ENCODE measurements around the gene AVPI1.
"Not testable (repeated sequence)": the region's sequence is repeated elsewhere in the genome, so short reads cannot be mapped to it uniquely, and the experiment has no call there.

The AVPI1 gene

GRCh38 chr10:97687785-97688781 lies 1.0 kb upstream of the AVPI1 start:
- no peaks in the 10 kb centered on the region for H3K36me3 ChIP-seq (ENCODE audit: control insufficient read depth, insufficient read depth, low read length)
- no peak for TF ChIP-seq CTCF (IDR thresholded peaks at IDR 0.05; ENCODE audit: insufficient read depth, low read length, poor library complexity, severe bottlenecking)
- H3K27me3 ChIP-seq (replicated peaks; ENCODE audit: control insufficient read depth, insufficient read depth, low read length): no peaks in the 10 kb centered on the region
- no peak for DNase-seq (ENCODE audit: extremely low read depth, insufficient read length)
- H3K4me3 ChIP-seq (replicated peaks; ENCODE audit: low read depth, low read length): no peak overlapping the region; the same call in 1 of the 2 replicates

- H3K27me3 ChIP-seq (replicated peaks; ENCODE audit: control insufficient read depth, insufficient read depth, low read length): no peaks in the 10 kb centered on the region
- peak; percentile 23 for DNase-seq (ENCODE audit: extremely low read depth, insufficient read length)
- peak overlapping the region; percentile 69 for H3K4me3 ChIP-seq (replicated peaks; ENCODE audit: low read depth, low read length)
- no peaks in the 10 kb centered on the region for H3K36me3 ChIP-seq (ENCODE audit: control insufficient read depth, insufficient read depth, low read length)
- no peak for TF ChIP-seq CTCF (IDR thresholded peaks at IDR 0.05; ENCODE audit: insufficient read depth, low read length, poor library complexity, severe bottlenecking)
These were observed 610 bp downstream of the AVPI1 start for GRCh38 chr10:97686301-97686961.

GRCh38 chr10:97685395-97685958 lies 1.6 kb downstream of the AVPI1 start:
- TF ChIP-seq CTCF (IDR thresholded peaks at IDR 0.05; ENCODE audit: insufficient read depth, low read length, poor library complexity, severe bottlenecking): no peak
- H3K36me3 ChIP-seq (ENCODE audit: control insufficient read depth, insufficient read depth, low read length): no peaks in the 10 kb centered on the region
- H3K27me3 ChIP-seq (replicated peaks; ENCODE audit: control insufficient read depth, insufficient read depth, low read length): no peaks in the 10 kb centered on the region
- no peak for DNase-seq (ENCODE audit: extremely low read depth, insufficient read length)
- H3K4me3 ChIP-seq (replicated peaks; ENCODE audit: low read depth, low read length): no peak overlapping the region

GRCh38 chr10:97684866-97685394 lies 2.1 kb downstream of the AVPI1 start:
- no peaks in the 10 kb centered on the region for H3K36me3 ChIP-seq (ENCODE audit: control insufficient read depth, insufficient read depth, low read length)
- H3K4me3 ChIP-seq (replicated peaks; ENCODE audit: low read depth, low read length): no peak overlapping the region
- no peak for DNase-seq (ENCODE audit: extremely low read depth, insufficient read length)
- no peak for TF ChIP-seq CTCF (IDR thresholded peaks at IDR 0.05; ENCODE audit: insufficient read depth, low read length, poor library complexity, severe bottlenecking)
- H3K27me3 ChIP-seq (replicated peaks; ENCODE audit: control insufficient read depth, insufficient read depth, low read length): no peaks in the 10 kb centered on the region

- not testable (repeated sequence) for H3K36me3 ChIP-seq (ENCODE audit: control insufficient read depth, insufficient read depth, low read length); DNase-seq (ENCODE audit: extremely low read depth, insufficient read length); H3K27me3 ChIP-seq (replicated peaks; ENCODE audit: control insufficient read depth, insufficient read depth, low read length); H3K4me3 ChIP-seq (replicated peaks; ENCODE audit: low read depth, low read length)
These were observed 2.7 kb downstream of the AVPI1 start for GRCh38 chr10:97684368-97684713.

Measured in GM06990 (cell line).